Stimulated activated CD4-positive, alpha-beta T cell treated with anti-CD3 and anti-CD28 coated beads, Interleukin-15, amount 100 ng/mL, for 1 hour (primary cell): ENCODE measurements around the gene SSPN.
"Not testable (repeated sequence)": the region's sequence is repeated elsewhere in the genome, so short reads cannot be mapped to it uniquely, and the experiment has no call there.

ENCODE experiments used
- DNase-seq, 2 donors: peaks; one replicate each; pipeline ENCODE4 v3.0.0-alpha.2; 2020; ENCODE audit warnings: low read depth in 1 of 2, low spot score in 1 of 2

SSPN gene

GRCh38 chr12:26226629-26227360 lies 31.4 kb downstream of the SSPN start:
- DNase-seq: no peak

- no peak for DNase-seq
Observed at GRCh38 chr12:26227361-26227745, 32.0 kb downstream of the SSPN start.

DNA sequence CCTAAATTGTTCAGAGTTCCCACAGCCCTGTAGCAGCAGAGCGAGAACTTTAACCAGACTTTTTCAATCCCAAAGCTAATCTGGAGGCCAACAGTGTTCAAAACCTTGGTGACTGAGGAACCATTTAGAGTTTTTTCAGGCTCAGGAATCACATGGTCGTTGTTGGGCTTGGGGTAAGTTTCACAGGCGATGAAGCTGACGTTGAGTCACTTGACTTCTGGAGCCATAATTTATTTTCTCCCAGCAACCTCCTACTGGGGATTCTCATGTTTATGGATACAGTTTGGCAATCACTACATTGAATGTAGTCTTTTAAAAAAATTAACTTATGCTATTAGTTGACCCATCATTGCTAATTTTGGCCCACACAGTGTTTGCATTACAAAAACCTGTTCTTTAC lies 34.5 kb downstream of the SSPN start:
- DNase-seq: no peak

DNA sequence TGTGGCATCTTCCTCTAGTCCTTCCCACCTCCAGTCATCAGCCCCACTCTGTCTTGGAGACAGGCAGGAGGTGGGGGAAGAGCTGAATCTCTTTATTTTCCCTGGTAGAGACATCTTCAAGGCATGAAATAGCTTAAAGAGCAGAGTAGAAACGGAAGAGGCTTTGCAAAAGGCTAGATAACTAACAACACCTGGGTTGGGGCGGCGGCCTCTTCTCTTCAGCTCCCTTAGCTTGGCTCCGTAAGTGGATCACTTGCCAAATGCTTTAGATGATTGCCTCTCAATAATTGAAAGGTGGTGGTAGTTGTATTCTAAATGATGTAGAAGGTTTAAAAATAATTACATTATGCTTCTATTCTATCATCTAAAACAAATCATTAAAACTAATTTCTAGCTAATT lies 36.1 kb downstream of the SSPN start:
- no peak for DNase-seq

DNA sequence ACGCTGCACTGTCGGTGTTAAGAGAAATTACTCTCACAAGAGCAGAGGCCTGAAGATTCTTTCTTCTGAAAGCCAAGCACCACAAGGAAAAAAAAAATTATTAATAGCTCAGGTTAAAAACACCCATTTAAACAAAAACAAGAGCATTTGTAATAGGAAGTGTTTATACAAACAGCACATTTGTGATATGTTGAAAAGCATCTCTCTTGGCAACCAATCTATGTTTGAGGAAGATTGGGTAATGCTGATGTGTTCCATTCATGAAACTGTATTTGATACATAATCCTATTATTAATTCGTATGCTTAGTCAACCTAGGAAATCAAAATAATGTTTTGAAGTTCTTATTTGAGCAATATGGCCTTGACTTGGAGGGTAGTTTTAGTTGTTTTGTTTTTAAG lies 36.5 kb downstream of the SSPN start:
- no peak for DNase-seq

DNA sequence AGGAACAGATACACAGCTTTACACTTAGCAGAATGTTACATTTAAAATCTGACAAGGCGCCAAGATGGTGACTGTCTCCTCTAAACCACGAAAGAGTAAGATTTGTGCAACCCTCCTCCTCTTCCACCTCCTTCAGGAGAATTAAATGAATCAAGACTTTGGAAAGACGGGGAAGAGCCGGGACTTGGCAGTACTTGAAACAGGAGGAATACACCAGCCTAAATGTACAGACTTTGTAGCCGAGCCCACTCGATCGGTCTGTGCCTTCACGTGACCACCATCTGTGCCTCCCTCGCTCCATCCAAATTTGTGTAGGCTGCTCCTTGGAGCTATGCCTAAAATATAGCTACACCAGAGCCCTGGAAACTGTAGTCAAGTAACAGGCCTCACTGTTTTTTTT lies 38.3 kb downstream of the SSPN start:
- no peak for DNase-seq

DNA sequence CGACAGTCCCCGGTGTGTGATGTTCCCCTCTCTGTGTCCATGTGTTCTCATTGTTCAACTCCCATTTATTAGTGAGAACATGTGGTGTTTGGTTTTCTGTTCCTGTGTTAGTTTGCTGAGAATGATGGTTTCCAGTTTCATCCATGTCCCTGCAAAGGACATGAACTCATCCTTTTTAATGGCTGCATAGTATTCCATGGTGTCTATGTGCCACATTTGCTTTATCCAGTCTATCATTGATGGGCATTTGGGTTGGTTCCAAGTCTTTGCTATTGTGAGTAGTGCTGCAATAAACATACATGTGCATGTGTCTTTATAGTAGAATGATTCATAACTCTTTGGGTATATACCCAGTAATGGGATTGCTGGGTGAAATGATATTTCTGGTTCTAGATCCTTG lies 40.1 kb downstream of the SSPN start:
- DNase-seq: not testable (repeated sequence)

DNA sequence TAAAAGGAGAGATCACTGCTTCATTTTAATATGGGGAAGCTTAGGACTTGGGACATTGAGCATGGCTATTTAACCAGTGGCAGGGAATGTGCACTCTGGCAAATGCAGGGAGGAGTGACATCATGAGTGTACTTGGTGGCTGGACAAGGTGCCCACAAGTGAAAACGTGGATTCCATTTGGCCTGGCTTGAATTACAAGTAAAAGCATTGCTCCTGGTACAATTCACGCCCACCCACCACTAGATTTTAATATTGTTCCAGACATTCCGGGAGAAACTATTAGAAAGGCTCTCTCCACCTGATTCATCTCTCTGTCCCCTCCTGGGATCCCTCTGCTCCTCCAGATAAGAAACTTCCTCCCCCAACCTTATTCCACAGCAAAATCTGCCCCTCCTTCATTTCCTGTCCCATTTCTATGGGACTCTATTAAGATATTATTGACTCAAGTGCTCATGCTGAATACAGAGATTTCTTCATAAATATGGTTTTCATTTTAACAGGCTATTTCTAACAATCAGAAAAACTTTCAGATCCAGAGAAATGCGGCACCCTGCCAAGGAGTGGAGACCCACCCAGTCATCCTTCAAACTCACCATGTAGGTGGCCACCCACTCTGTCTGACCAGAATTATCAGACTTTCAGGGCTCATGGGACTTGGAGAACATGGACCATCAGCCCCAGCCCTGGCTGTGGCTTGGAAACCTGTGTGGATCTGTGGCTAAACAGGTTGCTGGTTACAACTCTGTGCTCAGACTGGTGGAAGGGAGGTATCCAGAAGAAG lies 43.2 kb downstream of the SSPN start:
- no peak for DNase-seq

- DNase-seq: no peak
Observed at GRCh38 chr12:26239122-26239851, 43.9 kb downstream of the SSPN start.

DNA sequence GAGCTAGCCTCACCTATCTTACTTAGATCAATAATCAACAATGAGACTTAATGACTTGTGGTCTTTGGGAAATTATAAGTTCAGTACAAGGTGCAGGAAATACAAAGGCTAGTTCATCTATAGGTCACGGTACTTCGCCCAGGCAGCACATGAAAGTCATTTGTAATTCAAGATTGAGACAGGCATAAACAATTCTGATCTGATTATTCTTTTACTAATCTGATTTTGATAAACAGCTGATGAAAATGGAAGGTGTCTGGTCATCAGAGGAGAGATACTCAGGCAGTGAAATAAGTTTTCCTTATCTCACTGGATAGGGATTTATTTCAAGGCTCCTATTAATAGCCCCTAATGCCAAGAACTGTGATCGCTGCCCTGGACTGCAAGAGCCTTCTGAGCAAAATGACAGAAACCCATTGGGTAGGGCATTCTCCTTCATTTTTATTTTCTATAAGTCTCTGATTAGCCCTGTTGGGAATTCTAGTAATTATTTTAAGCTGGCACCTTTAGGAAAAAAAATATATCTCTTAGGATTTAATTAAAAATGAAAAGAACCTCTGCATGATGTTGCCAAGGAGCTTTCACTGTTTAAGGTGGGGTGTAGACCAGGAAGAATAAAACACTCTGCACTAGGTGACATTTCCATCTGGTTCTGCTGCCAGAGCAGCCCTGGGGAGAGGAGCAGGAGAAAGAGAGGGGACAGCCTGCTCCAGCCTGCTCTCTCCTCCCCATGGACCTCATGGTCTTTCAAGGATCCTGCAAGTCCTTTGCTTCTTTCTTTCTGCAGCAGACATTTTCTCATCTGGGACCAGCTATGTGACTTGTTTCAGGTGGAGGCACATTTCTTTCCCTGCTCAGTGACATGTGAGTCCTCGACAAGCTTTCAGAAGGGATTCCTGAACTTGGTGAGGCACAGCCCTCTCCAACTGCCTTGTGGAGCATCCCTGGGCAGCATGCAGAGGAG lies 44.8 kb downstream of the SSPN start:
- DNase-seq: no peak

DNA sequence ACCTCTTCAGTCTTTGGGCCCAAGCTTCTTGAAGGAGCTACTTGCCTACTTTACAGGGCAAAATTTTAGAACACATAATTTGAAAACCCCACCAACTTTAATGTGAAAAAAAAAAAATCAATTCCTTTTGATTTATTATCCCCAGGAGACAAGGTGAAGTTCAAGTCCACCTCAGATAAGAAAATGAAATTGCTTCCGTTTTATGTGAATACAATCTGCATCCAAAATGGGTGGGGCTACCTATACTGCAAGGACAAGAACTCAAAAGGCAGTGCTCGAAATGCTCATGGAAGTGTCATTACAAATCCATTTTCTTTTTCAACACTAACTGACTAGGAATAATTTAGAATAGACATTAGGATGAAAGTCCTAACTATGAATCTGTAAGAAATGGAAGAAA lies 45.7 kb downstream of the SSPN start:
- DNase-seq: no peak

GRCh38 chr12:26242683-26243082 lies 47.3 kb downstream of the SSPN start:
- no peak for DNase-seq

GRCh38 chr12:26244503-26244902 lies 49.1 kb downstream of the SSPN start:
- DNase-seq: no peak

DNA sequence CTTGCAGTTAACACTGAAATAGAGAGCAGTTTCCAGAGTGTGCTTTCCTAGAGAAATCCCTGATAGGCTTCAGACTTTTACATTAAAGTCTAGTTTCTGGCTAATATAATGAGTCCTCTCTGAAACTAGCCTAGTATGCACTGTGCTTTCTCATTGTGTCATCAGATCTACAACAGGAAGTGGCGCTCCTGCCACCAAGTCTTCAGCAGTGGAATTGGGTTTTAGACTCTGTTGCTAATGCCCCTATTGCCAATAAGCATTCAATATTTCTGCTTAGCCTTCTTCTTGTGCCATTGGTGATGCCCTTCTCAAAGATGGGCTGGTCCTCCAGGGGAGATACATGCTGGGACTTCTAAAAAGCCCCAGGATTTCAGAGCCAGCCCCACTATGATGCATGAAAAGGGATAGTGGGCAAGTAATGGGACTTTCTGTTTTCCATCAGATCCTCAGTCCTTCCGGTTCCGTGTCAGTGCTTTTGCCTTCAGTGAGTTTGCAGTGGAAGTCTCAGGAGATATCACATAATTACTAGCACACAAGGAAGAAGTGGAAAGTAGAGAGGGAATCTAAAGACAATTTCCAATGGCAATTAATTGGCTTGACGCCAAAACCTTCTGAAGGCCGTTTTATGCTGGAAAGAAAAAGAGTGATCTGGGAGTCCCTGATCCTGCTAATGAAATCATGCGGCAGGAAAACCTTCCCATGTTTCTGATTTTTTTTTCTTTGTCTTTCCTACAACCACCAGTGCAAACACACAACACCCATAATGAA lies 50.0 kb downstream of the SSPN start:
- DNase-seq: no peak

GRCh38 chr12:26246483-26247164 lies 51.3 kb downstream of the SSPN start:
- DNase-seq: no peak

DNA sequence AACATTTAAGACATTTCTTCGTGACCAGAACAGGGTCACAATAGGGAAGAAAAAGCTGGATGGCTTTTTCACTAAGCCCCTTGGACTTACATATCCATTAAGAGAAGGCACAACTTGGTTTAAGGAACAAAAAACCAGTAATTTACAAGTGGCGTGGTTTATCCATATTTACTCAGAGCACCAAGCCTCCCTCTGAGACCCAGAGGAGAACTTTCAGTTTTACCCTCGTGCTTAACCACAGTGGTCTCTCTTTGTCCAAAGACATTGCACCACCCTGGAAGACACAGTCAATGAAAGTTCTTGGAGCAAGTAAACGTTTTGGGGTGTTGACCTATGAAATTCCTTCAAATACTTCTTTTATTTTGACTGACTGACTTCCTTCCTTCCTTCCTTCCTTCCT lies 52.5 kb downstream of the SSPN start:
- DNase-seq: no peak

DNA sequence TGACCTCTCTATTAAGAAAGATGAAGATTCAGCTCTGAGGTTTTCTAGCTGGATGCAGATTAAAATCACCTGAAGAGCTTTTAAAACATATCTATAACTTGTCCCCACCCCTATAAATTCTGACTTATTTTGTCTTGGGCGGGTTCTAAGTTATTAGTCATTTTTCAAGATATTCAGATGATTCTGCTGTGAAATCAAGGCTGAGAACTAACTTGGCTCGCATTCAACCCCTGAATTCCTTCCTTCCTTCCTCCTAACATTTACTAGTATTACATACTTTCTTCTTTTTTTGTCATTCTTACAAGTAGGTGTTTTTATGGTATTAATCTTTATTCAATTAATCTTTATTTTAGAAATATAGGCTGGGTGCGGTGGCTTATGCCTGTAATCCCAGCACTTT lies 55.4 kb downstream of the SSPN start:
- no peak for DNase-seq

DNA sequence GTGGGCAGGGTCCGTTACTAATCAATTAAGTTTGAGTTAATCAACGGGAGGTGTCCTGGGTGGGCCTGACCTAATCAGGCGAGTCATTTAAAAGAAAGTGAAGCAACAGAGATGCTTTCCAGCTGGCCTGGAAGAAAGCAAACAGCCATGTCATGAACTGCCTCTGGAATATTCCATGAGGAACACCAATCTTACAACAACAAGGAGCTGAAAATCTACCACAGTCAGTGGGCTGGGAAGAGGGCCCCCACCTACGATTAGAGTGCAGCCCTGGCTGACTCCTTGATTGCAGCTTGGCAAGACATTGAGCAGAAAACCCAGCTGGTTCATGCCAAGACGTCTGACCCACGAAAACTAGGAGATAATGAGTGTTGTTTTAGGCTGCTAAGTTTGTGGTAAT lies 56.2 kb downstream of the SSPN start:
- DNase-seq: no peak

- no peak for DNase-seq
Observed at GRCh38 chr12:26252946-26253345, 57.6 kb downstream of the SSPN start.
